GM18868 (cell line): ENCODE data around the gene MYLK4.

Experiments
- ATAC-seq: cut with Tn5 transposase; IDR thresholded peaks from one replicate; pipeline ENCODE4 v1.9.1; 2021; ENCODE audit warnings: mild to moderate bottlenecking, moderate library complexity; ENCODE audit not compliant: unreplicated experiment

Gene MYLK4

DNA sequence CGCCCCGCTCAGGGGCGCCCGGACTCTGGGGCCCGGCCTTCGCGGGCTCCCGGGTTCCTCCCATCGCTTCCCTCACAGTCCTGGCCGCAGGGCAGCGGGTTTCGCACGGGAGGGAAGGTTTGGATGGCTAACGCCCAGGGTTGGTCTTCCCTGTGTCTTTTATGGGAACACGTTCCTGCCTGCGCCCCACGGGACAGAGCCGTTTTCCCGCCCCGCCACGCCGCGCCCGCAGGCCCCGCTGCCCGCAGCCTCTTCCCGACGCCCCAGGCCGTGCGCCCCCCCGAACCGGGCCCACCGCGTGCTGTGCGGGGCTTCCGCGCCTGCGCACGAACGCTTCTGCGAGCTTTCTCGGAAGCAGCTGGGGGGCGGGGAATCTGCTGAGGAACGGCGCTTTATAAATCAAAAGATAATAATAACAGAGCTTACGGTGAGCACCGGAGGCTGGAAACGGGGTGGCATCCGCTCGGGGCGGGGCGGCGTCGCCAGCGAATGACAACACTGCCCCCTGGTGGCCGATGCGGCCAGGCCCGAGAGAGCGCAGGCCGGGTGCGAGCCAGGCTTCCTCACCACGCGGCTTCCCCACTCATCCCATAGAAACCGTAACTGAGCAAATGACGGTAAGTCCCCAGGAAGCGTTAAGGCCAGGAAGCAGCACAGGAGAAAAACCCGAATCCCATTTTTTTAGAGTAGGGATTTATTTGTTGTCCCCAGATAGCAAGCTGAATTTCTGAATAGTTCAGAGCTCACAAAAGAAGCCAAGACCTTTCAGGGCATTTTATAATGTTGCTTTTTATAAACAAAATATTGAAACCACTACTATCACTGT is 116.4 kb downstream of the MYLK4 start:
- ATAC-seq: peak; percentile 89

DNA sequence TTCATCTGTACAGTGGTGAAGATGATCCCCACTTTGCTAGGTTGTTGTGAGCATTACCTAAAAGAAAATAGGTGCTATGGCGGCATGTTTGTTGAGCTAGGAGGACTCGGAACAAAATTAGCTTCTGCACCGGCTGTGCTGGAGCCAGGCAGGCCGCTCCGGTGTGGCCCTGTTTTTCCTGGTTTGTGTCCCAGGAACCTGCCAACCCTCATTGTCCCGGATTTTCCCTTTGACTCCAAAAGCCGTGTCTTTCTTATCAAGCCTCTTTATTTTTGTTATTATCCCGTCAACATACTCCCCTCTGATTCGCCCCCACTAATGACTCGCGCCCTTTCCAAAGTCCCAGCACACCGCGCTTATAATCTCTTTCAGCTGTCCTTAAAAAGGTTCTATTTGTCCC is 117.0 kb downstream of the MYLK4 start:
- ATAC-seq: no peak

DNA sequence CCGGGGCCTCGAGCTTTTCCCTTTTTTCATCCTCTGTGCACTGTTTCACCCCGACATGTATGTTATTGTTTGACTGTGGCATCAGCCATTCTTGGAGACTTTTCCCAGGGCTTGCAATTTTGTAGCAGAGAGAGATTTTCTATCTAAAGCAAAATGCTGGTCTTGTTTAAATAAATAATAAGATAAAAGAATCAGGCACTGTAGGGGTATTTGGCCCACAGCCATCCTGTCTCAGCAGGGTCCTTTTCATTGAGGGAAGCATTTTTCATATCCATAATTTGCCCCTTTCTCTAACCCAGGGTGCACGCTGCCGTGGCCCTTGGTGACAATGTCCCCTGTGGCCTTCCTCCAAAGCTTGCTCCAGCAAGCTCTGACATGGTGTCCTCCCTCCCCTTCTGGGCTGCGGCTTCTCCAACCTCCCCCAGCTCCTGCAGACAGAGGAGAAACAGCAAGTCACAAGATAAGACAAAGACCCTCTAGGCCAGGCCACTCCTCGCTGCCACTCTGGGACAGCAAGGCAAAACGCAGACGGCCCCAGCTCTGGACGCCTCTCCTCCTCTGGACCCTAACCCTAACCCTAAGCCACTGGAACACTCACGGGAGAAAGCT is 117.6 kb downstream of the MYLK4 start:
- no peak for ATAC-seq

DNA sequence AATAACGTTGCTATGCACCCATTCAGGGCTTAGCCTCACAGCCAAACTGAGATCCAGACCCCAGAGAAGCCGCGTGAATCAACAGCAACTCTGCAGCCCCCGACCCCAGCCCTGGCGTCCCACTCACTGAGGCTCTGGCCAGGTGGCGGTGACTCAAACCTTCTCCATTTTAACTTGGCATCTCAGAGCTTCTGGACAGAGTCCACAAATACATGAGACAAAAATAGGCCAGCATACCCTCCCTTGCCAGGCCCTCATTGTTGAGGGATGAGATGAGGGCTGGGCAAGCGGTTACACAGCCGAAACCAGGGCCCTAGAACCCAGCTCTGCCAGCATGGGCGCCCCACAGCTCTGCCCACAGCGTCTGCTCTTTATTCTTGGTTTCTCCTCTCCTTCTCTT is 118.4 kb downstream of the MYLK4 start:
- no peak for ATAC-seq

DNA sequence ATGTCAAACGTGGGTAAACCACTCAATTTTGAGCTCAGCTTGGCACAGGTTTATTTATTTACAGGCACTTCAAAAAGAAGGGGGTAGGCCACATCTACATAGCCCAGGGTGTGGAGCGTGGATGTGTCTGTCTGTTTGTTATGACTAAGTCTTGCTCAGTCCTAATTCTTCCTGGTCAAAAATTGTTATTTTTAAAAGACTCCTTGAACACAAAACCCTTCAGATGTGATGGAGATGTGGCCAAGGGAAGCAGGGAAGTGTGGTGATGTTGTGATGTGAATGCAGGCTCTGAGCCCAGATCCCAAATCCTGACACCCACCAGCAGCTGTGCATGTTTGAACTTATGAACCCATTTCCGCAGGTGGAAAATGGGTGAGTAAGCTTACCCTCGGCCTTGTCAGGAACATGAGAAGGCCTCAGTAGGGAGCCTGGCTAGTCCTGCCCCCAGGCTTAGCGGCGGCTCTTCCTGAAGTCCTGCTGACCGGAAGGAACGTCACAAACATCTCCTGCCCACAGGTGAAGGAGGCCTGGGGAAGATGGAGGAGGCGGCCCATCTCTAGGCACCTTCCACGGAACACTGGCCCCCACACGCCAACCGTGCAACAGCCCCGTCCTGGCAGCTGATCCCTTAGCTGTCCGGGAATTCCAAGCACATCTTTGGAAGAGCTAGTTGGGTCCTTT is 119.7 kb downstream of the MYLK4 start:
- no peak for ATAC-seq

DNA sequence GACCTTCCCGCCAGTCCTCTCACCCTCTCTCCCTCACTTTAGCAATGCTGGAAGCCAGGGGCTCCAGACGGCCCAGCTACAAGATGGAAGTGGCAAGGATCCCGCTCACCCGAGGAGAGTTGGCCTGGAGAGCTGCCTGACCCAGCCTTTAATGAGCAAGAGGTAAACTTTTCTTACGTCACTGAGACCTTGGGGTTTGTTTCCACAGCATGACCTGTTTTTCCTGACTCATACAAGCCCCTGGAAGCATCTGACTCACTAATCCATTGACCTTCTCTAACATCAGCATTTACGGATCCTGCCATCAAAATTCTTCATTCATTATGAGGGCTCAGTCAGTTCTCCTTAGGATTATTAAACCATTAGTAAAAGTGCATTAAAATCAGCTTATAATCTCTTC is 120.4 kb downstream of the MYLK4 start:
- ATAC-seq: no peak

DNA sequence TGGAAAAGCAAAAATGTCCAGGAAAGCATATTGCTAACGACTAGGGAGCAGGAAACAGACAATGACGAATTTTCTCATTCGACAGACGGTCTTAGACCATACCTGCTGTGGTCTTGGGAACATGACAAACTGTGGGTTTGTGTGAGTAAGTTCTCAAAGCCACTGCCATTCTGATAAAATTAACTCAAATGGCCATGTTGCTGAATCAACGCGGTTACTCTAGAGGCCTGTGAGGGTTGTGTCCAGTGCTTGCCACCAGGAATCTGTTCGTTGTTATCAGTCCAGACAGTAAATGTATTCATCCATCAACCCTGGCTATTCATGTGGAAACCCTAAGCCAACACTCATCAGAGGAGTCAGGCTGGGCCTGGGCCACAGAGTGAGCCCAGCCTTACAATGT is 124.3 kb downstream of the MYLK4 start:
- no peak for ATAC-seq

DNA sequence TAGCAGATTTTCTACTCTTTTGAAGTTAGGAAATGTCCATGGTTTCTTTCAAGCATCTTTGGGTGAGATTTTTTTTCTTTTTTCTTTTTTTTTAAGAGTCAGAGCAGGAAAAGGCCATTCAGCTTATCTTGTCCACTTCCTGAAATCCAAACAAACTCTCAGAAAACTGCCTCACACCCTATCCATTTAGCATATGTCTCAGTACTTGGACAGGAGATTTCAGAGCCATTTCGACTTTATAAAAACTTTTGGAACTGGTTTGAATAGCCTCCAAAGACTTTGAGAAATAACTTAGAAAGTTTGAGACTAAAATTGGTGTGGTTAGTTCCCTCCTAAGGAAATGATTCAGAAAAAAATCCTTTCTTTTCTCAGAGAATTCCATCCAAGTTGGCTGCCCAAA is 125.1 kb downstream of the MYLK4 start:
- ATAC-seq: no peak

DNA sequence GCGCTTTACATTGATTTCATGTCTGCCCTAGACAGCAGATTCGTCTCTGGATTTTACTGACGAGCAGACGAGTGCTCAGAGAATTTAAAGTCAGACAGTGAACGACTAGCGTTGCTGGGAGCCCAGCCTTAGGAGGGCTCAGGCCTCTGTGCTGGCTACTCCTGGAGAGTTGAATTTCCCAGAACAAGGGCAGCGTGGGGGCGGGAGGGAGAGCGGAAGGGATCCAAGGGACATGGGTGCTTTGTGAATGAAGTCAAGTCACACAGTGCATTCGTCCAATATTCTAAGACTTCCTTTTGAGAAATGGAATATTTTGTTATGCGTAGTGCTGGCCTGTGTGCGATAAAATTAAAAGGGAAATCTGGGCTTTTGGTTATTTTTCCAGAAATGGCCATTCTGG is 126.5 kb downstream of the MYLK4 start:
- no peak for ATAC-seq

DNA sequence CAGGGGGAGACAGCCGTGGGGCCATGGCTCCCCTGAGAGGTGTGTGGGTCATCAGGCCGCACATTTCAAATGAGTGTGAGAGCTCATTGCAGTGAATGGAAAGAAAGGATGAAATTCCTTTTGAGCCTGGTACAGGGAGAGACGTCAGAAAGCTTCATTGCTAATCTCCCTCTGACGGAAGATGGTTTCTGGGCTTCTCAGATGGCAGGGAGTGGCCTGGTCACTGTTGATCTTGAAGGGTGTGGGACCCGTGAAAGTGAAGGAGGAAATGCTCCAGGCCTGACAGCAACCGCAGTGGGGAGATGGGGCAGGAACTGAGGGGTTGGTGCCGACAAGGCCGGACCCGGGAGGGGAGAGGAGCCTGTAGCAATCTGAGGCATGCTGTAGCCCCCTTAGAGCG is 127.4 kb downstream of the MYLK4 start:
- no peak for ATAC-seq

DNA sequence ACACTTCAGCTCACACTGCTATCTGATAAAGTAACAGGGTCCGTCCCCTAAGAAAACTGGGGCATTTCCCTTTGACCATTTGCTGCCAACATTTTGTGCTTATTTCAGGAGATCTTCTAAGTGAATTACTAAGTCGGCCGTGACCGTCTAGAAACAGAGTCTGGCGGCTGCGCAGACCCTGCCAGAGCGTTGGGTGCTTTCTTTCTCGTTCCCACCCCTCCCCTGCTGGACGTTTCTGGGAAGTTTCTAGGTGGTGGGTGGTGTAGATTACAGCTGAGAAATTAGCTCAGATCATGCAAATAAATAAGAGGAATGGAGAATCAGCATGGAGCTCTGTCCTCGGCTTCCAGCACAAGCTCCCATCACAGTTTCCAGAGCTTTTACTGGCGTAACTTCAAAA is 128.1 kb downstream of the MYLK4 start:
- no peak for ATAC-seq

DNA sequence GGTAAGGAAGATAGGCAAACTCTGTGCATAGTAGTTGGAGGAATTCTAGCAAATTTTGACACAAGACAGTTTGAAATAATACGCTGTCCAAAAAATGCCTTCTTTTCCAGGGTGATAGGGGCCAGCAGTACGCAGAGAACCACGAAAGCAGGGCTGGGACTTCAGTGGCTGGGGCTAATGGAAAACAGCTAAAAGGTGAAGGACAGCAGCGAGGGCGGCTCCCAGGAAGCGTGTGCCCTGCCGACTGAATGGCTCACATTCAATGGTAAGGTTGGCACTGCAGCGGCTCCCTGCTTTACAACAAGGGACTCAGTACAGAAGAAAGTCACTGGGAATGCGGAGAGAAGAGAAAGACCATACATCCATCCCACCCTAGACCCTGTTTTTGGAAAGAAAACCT is 131.1 kb downstream of the MYLK4 start:
- ATAC-seq: no peak

DNA sequence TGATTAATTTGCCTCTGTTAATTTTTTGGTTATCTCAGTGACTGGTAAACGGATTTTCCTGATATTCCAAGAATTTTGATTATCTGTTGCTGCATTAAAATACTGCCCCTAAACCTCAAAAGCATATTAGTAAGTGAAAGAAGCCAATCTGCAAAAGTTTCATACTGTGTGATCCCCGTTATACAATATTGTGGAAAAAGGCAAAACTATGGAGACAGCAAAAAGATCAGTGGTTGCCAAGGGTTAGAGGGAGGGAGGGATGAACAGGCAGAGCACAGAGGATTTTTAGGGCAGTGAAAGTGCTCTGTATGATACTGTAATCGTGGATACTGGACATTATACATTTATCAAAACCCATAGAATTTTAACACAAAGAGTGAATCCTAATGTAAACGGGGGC is 133.0 kb downstream of the MYLK4 start:
- ATAC-seq: no peak

DNA sequence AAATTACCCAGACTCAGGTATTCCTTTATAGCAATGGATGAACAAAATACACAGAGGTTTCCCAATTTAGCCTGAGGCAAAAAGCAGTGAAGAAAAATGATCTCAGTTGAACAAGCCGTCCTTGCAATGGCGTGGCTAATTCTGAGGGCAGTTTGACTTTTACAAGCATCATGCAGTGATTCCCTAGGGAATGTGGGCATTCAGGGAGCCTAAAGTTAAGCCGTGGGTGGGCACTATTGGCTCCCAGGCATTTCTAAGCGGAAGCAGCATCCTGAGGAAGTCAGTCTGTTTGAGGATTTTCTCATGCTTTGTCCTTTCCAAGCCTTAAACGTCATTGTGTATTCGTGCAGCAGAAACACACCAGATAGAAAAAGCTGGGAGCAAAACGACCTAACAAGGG is 133.9 kb downstream of the MYLK4 start:
- ATAC-seq: no peak

DNA sequence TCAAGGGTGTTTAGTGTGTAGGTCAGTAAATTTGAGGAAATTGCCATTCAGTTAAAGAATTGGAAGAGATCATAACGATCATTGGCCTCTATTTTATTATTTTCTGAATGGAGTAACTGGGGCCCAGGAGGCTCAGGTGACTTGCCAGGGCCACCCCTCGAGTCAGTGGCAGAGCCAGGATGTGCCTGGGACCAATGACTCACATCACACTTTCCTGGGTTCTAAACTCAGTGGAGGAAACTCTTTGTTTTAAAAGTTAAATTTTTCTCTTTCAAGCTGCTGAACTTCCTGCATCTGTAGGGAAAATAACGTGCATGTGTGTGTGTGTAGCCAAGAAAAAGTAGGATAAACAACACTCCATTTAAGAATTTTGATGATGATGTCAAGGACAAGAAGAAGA is 135.5 kb downstream of the MYLK4 start:
- no peak for ATAC-seq

DNA sequence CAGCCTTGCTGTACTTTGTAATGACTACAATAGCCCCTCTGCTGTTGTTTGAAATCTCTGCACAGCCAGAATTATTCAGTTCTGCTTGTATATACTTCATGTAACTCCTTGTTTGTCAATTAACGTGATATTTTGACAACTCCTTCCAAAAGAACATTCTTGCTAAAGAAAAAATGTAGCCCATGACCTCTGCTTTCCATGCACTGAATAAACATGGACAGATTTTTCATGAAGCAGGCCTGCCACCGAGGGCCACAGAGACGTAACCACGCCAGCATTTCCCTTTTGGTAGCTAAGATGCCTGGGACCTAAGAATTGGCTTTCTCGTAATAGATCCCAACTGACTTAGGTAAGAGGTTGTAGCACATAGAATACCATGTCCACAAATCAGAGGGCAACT is 135.9 kb downstream of the MYLK4 start:
- ATAC-seq: no peak

DNA sequence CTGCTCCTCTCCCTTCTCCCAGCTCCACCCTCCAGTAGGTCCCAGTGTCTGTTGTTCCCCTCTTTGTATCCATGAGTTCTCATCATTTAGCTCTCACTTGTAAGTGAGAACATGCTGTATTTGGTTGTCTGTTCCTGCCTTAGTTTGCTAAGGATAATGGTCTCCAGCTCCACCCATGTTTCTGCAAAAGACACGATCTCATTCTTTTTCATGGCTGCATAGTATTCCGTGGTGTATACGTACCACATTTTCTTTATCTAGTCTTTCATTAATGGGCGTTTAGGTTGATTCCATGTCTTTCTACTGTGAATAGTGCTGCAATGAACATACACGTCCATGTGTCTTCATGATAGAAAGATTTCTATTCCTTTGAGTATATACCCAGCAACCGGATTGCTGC is 136.6 kb downstream of the MYLK4 start:
- ATAC-seq: no peak
